ENCODE results near the gene COX6A2. TPM values are rescaled to one million over a fixed set of nuclear protein-coding genes. Genes with fewer than 3 reads are reported as not detected.
A peak's percentile ranks its signal among the peaks of the same experiment; 100 is the strongest.

COX6A2 gene
- total and polyA plus RNA-seq, 10 donors, result 0.79 to 0.80 TPM; not detected in 8

- DNase-seq, result no peak
- Histone ChIP-seq H3K27me3 (replicated peaks in 1 of 7) (peaks cover 0 to 9% (median 0%) of the 10 kb centered on the region in 7 donors), H3K4me3 (peak overlapping the region in 2 of 8 donors; percentile 11 to 37), H3K36me3 (no peaks in the 10 kb centered on the region), H3K9me3 (peaks cover 0 to 5% (median 0%) of the 10 kb centered on the region in 8 donors), H3K27ac (no peak overlapping the region), H3K4me1 (peaks cover 0 to 23% (median 10%) of the 10 kb centered on the region in 6 donors)
- TF ChIP-seq POLR2AphosphoS5 (IDR thresholded peaks at IDR 0.05), result no peak
- WGBS, 5 donors, result 47 to 64% (median 53%) methylated on average over 7 to 9 of the region's 9 CpGs
- intact Hi-C loops (cut with DNase I; ENCODE audit: low total_unique reads), result no loop called here
Measured at GRCh38 chr16:31404353-31405064, 23.7 kb downstream of the COX6A2 start.

- no peak overlapping the region for H3K27ac ChIP-seq
- peaks cover 0 to 8% (median 0%) of the 10 kb centered on the region in 7 donors for H3K27me3 ChIP-seq (replicated peaks in 1 of 7)
- TF ChIP-seq, protein P1, sequence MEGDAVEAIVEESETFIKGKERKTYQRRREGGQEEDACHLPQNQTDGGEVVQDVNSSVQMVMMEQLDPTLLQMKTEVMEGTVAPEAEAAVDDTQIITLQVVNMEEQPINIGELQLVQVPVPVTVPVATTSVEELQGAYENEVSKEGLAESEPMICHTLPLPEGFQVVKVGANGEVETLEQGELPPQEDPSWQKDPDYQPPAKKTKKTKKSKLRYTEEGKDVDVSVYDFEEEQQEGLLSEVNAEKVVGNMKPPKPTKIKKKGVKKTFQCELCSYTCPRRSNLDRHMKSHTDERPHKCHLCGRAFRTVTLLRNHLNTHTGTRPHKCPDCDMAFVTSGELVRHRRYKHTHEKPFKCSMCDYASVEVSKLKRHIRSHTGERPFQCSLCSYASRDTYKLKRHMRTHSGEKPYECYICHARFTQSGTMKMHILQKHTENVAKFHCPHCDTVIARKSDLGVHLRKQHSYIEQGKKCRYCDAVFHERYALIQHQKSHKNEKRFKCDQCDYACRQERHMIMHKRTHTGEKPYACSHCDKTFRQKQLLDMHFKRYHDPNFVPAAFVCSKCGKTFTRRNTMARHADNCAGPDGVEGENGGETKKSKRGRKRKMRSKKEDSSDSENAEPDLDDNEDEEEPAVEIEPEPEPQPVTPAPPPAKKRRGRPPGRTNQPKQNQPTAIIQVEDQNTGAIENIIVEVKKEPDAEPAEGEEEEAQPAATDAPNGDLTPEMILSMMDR (IDR thresholded peaks at IDR 0.05 in 8 of 11, conservative IDR thresholded peaks at IDR 0.05 in 3 of 11), result no peak
- TF ChIP-seq POLR2AphosphoS5 (IDR thresholded peaks at IDR 0.05) (no peak), POLR2A (IDR thresholded peaks at IDR 0.05) (no peak)
- peak overlapping the region in 2 of 8 donors; percentile 11 to 37 for H3K4me3 ChIP-seq
- 84 to 85% (median 85%) methylated on average over 12 to 21 of the region's 21 CpGs for WGBS, 5 donors
- H3K4me1 ChIP-seq, result peaks cover 0 to 31% (median 10%) of the 10 kb centered on the region in 6 donors
- intact Hi-C loops (cut with DNase I; ENCODE audit: low total_unique reads), result no loop called here
- peak; percentile 65 for DNase-seq
- no peaks in the 10 kb centered on the region for H3K36me3 ChIP-seq
- peaks cover 0 to 9% (median 0%) of the 10 kb centered on the region in 8 donors for H3K9me3 ChIP-seq
Measured at GRCh38 chr16:31403590-31404352, 24.4 kb downstream of the COX6A2 start.

DNA sequence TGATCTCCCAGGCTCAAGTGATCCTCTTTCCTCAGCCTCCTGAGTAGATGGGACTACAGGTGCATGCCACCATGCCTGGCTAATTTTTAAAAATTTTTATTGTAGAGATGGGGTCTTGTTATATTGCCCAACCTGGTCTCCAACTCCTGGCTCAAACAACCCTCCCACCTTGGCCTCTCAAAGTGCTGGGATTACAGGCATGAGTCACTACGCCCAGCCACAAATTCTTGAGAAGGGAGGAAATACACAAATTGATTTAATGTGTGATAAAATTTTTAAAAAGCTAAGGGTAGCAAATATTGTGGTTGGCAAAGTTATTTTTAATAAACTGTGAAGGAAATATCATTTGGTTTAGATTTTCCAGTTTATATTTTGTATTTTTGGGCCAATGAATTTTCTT is 25.5 kb downstream of the COX6A2 start:
- no peak for DNase-seq
- Histone ChIP-seq H3K4me3 (no peak overlapping the region), H3K36me3 (no peaks in the 10 kb centered on the region), H3K27ac (no peak overlapping the region), H3K27me3 (replicated peaks in 1 of 7) (peaks cover 0 to 2% (median 0%) of the 10 kb centered on the region in 7 donors), H3K4me1 (peaks cover 0 to 33% (median 10%) of the 10 kb centered on the region in 6 donors), H3K9me3 (peaks cover 0 to 9% (median 0%) of the 10 kb centered on the region in 8 donors)
- TF ChIP-seq, protein P1 (IDR thresholded peaks at IDR 0.05 in 8 of 11, conservative IDR thresholded peaks at IDR 0.05 in 3 of 11), result no peak
- no peak for TF ChIP-seq POLR2A (IDR thresholded peaks at IDR 0.05)
- no peak for TF ChIP-seq POLR2AphosphoS5 (IDR thresholded peaks at IDR 0.05)
- intact Hi-C loops (cut with DNase I; ENCODE audit: low total_unique reads), result no loop called here
- 67 to 93% (median 79%) methylated on average over 1 of the region's 1 CpG for WGBS, 5 donors

DNA sequence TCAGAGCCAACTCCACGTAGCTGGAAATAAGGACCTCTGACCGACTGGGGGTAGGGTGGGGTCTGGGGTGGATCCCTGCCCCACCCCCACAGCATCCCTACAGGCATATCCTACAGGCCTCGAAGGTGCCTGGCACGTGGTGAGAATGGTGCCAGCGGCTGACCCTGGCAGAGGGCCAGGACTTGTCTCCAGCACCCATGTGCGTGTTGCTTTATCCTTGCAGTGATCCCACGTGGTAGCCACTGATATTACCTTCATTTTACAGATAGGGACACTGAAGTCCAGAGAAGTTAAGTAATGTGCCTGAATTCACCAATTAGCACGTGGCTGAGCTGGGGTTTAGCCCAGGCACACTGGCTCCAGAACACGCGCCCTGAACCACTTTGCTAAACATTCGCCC is 26.7 kb downstream of the COX6A2 start:
- Histone ChIP-seq H3K4me1 (peaks cover 0 to 39% (median 10%) of the 10 kb centered on the region in 6 donors), H3K27me3 (replicated peaks in 1 of 7) (peaks cover 0 to 9% (median 0%) of the 10 kb centered on the region in 7 donors), H3K27ac (no peak overlapping the region), H3K4me3 (no peak overlapping the region), H3K9me3 (peaks cover 0 to 9% (median 0%) of the 10 kb centered on the region in 8 donors), H3K36me3 (no peaks in the 10 kb centered on the region)
- WGBS, 5 donors, result 79 to 87% (median 83%) methylated on average over 6 to 11 of the region's 11 CpGs
- no peak for DNase-seq
- intact Hi-C loops (cut with DNase I; ENCODE audit: low total_unique reads), result no loop called here
- TF ChIP-seq POLR2AphosphoS5 (IDR thresholded peaks at IDR 0.05), result no peak

- intact Hi-C loops (cut with DNase I; ENCODE audit: low total_unique reads), result no loop called here
- peaks cover 0 to 20% (median 0%) of the 10 kb centered on the region in 7 donors for H3K27me3 ChIP-seq (replicated peaks in 1 of 7)
- H3K4me1 ChIP-seq, result peaks cover 0 to 39% (median 12%) of the 10 kb centered on the region in 6 donors
- TF ChIP-seq, protein P1 (IDR thresholded peaks at IDR 0.05 in 8 of 11, conservative IDR thresholded peaks at IDR 0.05 in 3 of 11), result no peak
- TF ChIP-seq POLR2A (IDR thresholded peaks at IDR 0.05) (no peak), POLR2AphosphoS5 (IDR thresholded peaks at IDR 0.05) (peak; percentile 36 to 61 (median 42))
- H3K36me3 ChIP-seq, result no peaks in the 10 kb centered on the region
- 28 to 54% (median 31%) methylated on average over 2 of the region's 2 CpGs for WGBS, 5 donors
- peak overlapping the region in 1 of 8 donors; percentile 11 for H3K4me3 ChIP-seq
- H3K9me3 ChIP-seq, result peaks cover 0 to 9% (median 0%) of the 10 kb centered on the region in 8 donors
- peak; percentile 83 for DNase-seq
- H3K27ac ChIP-seq, result peak overlapping the region in 4 of 8 donors; percentile 2 to 66 (median 44)
Measured at GRCh38 chr16:31400191-31400590, 28.0 kb downstream of the COX6A2 start.
